Caco-2 (cell line): ENCODE results near the gene KRT2. TPM values are rescaled to one million over a fixed set of nuclear protein-coding genes. Genes with fewer than 3 reads are reported as not detected.

Experiments
- BruUV-seq: library from RNA; stranded (reverse); fragments of 400-500 nt; replicated peaks from 2 replicates; lab custom pipeline; 2021; lab: Mats Ljungman, UMichigan
- CTCF ChIA-PET: fragments of 300-600 bp; sonication (Branson Sonifier 250); formaldehyde crosslinking; loops from one replicate; lab custom pipeline; 2022; ENCODE audit warnings: antibody characterized with exemption; lab: Charles Lee
- POLR2A ChIA-PET: fragments of 300-600 bp; sonication (Branson Sonifier 250); formaldehyde crosslinking; loops from one replicate; lab custom pipeline; 2022; ENCODE audit warnings: antibody characterized with exemption; lab: Charles Lee
- DNase-seq, 2 experiments: peaks; one replicate each; pipeline versions ENCODE4 v3.0.0 to v3.0.0-alpha.2; 2020 to 2022
- H3K27me3 ChIP-seq: replicated peaks from 2 replicates; pipeline ENCODE4 v1.6.0; 2011; ENCODE audit warnings: low read length; ENCODE audit not compliant: control insufficient read depth, insufficient read depth
- H3K36me3 ChIP-seq: 2 replicates; pipeline ENCODE4 v1.5.1; 2011; ENCODE audit warnings: low read length; ENCODE audit not compliant: control insufficient read depth, insufficient read depth
- H3K4me1 ChIP-seq: fragments of 250-450 bp; sonication (Bioruptor Pico); 2 replicates; pipeline ENCODE4 v1.5.1; 2020; ENCODE audit warnings: mild to moderate bottlenecking
- H3K4me3 ChIP-seq: 2 replicates; pipeline ENCODE4 v1.5.1; 2011; ENCODE audit warnings: low read depth, mild to moderate bottlenecking, control low read depth, low read length
- H3K9me3 ChIP-seq: fragments of 250-450 bp; sonication (Bioruptor Pico); 2 replicates; pipeline ENCODE4 v1.5.1; 2020; ENCODE audit warnings: mild to moderate bottlenecking, moderate library complexity
- H3K27ac Mint-ChIP-seq: one replicate; pipeline ENCODE4 v1.8.0; 2022; ENCODE audit warnings: mixed read lengths; ENCODE audit not compliant: unreplicated experiment
- H3K27me3 Mint-ChIP-seq: one replicate; pipeline ENCODE4 v1.8.0; 2022; ENCODE audit warnings: mixed read lengths; ENCODE audit not compliant: insufficient read depth, unreplicated experiment
- H3K36me3 Mint-ChIP-seq: one replicate; pipeline ENCODE4 v1.8.0; 2022; ENCODE audit warnings: mild to moderate bottlenecking, mixed read lengths; ENCODE audit not compliant: insufficient read depth, unreplicated experiment
- H3K4me1 Mint-ChIP-seq: one replicate; pipeline ENCODE4 v1.8.0; 2022; ENCODE audit warnings: low read depth, mixed read lengths; ENCODE audit not compliant: unreplicated experiment
- H3K4me3 Mint-ChIP-seq: one replicate; pipeline ENCODE4 v1.8.0; 2022; ENCODE audit warnings: mild to moderate bottlenecking, moderate library complexity, mixed read lengths; ENCODE audit not compliant: unreplicated experiment
- H3K9me3 Mint-ChIP-seq: one replicate; pipeline ENCODE4 v1.8.0; 2022; ENCODE audit warnings: mixed read lengths; ENCODE audit not compliant: unreplicated experiment
- CTCF ChIP-seq, 2 experiments: fragments of 200-600 bp in 1 of 2; IDR thresholded peaks; 1 replicate in 1 of 2; 2 replicates in 1 of 2; pipeline versions ENCODE4 v1.5.1 to v1.8.0; 2011 to 2022; ENCODE audit warnings: antibody characterized with exemption in 1 of 2, control low read depth in 1 of 2, inconsistent platforms in 1 of 2, low read depth in 1 of 2, low read length in 1 of 2, mild to moderate bottlenecking in 1 of 2, moderate library complexity in 1 of 2; ENCODE audit not compliant: insufficient read depth in 1 of 2, severe bottlenecking in 1 of 2, unreplicated experiment in 1 of 2
- intact Hi-C: fragments of 100-400 bp; cut with micrococcal nuclease; formaldehyde crosslinking; loops from one replicate; pipeline ENCODE4 v1.10.0; 2022; ENCODE audit not compliant: unreplicated experiment
- total RNA-seq: library from RNA; stranded (reverse); gene quantifications from 2 replicates; pipeline ENCODE4 v1.2.3, GENCODE V29; 2022

The KRT2 gene
- total RNA-seq, 1 experiment from 2014 or later = not detected

- ChIA-PET CTCF (no interaction called here), POLR2A (no interaction called here)
- Histone ChIP-seq H3K36me3 (no peaks in the 10 kb centered on the region), H3K4me1 (peaks cover 27% of the 10 kb centered on the region), H3K4me3 (no peak overlapping the region), H3K9me3 (no peaks in the 10 kb centered on the region), H3K27me3 (no peaks in the 10 kb centered on the region)
- intact Hi-C loops = no loop called here
- H3K27ac Mint-ChIP-seq = no peak overlapping the region
- H3K9me3 Mint-ChIP-seq = no peaks in the 10 kb centered on the region
- H3K36me3 Mint-ChIP-seq = no peaks in the 10 kb centered on the region
- peaks cover 6% of the 10 kb centered on the region for H3K27me3 Mint-ChIP-seq
- TF ChIP-seq CTCF (IDR thresholded peaks at IDR 0.05; ENCODE audit: insufficient read depth in 1 of 2, low read depth in 1 of 2, low read length in 1 of 2, severe bottlenecking in 1 of 2, unreplicated experiment in 1 of 2) = no peak
- H3K4me1 Mint-ChIP-seq = no peaks in the 10 kb centered on the region
- BruUV-seq = no TSS peak
- H3K4me3 Mint-ChIP-seq = no peak overlapping the region
- DNase-seq = no peak
These were observed 24.2 kb upstream of the KRT2 start for GRCh38 chr12:52676163-52676562.

GRCh38 chr12:52675301-52675701 lies 23.3 kb upstream of the KRT2 start:
- BruUV-seq = no TSS peak
- Mint-ChIP-seq H3K27me3 (peaks cover 3% of the 10 kb centered on the region), H3K4me3 (no peak overlapping the region), H3K9me3 (no peaks in the 10 kb centered on the region), H3K27ac (no peak overlapping the region), H3K36me3 (no peaks in the 10 kb centered on the region), H3K4me1 (no peaks in the 10 kb centered on the region)
- ChIA-PET POLR2A (no interaction called here), CTCF (interaction anchor here (0.9 kb wide), 1 partner anchor 205 kb away, joined by 4 read pairs; no protein-coding TSS in a partner anchor)
- Histone ChIP-seq H3K4me3 (no peak overlapping the region), H3K27me3 (no peaks in the 10 kb centered on the region), H3K4me1 (peaks cover 27% of the 10 kb centered on the region), H3K36me3 (no peaks in the 10 kb centered on the region), H3K9me3 (no peaks in the 10 kb centered on the region)
- DNase-seq = no peak
- no peak for TF ChIP-seq CTCF (IDR thresholded peaks at IDR 0.05; ENCODE audit: insufficient read depth in 1 of 2, low read depth in 1 of 2, low read length in 1 of 2, severe bottlenecking in 1 of 2, unreplicated experiment in 1 of 2)
- intact Hi-C loops = no loop called here

GRCh38 chr12:52674433-52674775 lies 22.4 kb upstream of the KRT2 start:
- BruUV-seq = no TSS peak
- peaks cover 27% of the 10 kb centered on the region for H3K4me1 ChIP-seq
- no peak for DNase-seq
- intact Hi-C loops = no loop called here
- Mint-ChIP-seq H3K9me3 (no peaks in the 10 kb centered on the region), H3K27ac (no peak overlapping the region), H3K36me3 (no peaks in the 10 kb centered on the region), H3K4me3 (no peak overlapping the region), H3K27me3 (no peaks in the 10 kb centered on the region), H3K4me1 (no peaks in the 10 kb centered on the region)
- no peak for TF ChIP-seq CTCF (IDR thresholded peaks at IDR 0.05; ENCODE audit: insufficient read depth in 1 of 2, low read depth in 1 of 2, low read length in 1 of 2, severe bottlenecking in 1 of 2, unreplicated experiment in 1 of 2)
- H3K4me3 ChIP-seq = no peak overlapping the region
- ChIA-PET CTCF (interaction anchor here (0.9 kb wide), 1 partner anchor 206 kb away, joined by 4 read pairs; no protein-coding TSS in a partner anchor), POLR2A (interaction anchor here (0.6 kb wide), 1 partner anchor 65 kb away, joined by 4 read pairs; no protein-coding TSS in a partner anchor)
- no peaks in the 10 kb centered on the region for H3K27me3 ChIP-seq
- no peaks in the 10 kb centered on the region for H3K36me3 ChIP-seq
- no peaks in the 10 kb centered on the region for H3K9me3 ChIP-seq
